RKO (cell line): ENCODE results near the gene ITPKB.
A peak's percentile ranks its signal among the peaks of the same experiment; 100 is the strongest.
"Not testable (repeated sequence)": the region's sequence is repeated elsewhere in the genome, so short reads cannot be mapped to it uniquely, and the experiment has no call there.

ENCODE experiments used
- DNase-seq: peaks from one replicate; pipeline ENCODE4 v3.0.0-alpha.2; 2016; ENCODE audit warnings: low spot score

Gene ITPKB

DNA sequence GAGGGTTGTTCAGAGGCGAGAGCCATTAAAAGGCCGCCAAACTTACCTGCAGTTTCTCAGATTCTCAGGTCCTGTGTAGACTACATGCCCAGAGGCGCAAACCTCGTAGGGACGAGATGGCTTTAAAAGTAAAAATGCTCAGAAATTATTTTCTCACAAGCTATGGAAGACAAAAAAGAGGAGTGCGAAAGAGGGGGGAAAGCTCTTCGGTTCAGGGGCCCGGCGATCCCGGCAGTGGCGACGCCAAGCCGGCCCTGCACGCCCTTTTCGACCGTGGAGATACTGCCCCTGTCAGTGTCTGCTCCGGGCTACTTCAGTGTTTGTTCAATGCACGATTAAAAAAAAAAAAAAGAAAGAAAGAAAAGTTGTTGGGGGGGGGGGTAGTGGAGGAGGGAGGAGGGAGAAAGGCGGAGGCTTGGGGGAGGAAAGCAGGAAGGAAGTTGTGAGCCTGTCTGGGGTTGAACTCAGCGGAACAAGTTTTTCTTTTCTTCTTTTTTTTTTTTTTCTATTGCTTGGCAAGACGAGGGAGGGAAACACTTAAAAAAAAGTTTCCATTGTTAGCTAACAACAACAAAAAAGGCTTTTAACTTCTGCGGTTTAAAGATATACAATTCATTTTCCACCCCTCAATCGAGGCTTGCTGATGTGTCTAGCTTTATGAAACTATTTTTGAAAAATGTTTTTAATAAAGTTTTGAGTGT, at the start of gene ITPKB:
ITPKB (minus strand) TSS at position 288 of the 701 bp plus-strand sequence. CDS start 1,824 bp downstream, outside the sequence.
- peak; percentile 76 for DNase-seq

- DNase-seq = no peak
Observed at GRCh38 chr1:226787638-226788037, 48.6 kb upstream of the ITPKB start.

- no peak for DNase-seq
Observed at GRCh38 chr1:226787071-226787470, 48.0 kb upstream of the ITPKB start.

DNA sequence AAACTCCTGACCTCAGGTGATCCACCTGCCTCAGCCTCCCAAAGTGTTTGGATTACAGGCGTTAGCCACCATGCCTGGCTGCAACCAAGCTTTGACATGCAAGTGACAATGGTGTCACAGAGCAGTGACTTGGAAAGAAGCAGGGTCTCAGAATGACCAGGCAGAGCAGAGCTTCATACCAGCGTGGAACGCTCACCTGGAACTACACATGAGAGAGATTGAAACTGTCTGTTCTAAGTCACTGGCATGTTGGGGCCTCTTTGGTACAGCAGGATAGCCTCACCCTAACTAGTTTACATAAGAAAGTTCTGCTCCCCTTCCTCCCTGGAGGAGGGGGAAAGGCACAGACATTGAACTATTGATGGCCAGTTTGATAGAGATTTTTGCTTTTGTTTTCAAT, 47.5 kb upstream of the ITPKB start:
- no peak for DNase-seq

DNA sequence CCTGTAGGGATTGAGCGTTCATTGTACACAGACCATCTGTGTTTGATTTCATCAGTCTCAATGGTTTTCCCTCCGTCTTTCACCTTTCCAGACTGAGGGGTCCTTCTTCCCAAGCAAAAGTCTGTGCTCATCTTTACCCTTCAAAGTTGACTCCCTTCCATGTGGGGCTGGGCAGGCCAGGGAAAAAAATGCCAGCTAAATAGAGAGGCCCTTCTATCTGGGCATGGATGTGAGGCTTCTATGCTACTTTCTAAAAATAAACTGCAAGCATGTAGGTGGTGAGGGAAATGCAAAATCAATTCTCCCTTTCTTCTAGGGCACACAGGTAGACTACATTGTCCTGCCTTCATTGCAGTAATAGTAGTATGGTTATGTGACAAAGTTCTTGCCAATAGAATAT, 46.7 kb upstream of the ITPKB start:
- DNase-seq = no peak

DNA sequence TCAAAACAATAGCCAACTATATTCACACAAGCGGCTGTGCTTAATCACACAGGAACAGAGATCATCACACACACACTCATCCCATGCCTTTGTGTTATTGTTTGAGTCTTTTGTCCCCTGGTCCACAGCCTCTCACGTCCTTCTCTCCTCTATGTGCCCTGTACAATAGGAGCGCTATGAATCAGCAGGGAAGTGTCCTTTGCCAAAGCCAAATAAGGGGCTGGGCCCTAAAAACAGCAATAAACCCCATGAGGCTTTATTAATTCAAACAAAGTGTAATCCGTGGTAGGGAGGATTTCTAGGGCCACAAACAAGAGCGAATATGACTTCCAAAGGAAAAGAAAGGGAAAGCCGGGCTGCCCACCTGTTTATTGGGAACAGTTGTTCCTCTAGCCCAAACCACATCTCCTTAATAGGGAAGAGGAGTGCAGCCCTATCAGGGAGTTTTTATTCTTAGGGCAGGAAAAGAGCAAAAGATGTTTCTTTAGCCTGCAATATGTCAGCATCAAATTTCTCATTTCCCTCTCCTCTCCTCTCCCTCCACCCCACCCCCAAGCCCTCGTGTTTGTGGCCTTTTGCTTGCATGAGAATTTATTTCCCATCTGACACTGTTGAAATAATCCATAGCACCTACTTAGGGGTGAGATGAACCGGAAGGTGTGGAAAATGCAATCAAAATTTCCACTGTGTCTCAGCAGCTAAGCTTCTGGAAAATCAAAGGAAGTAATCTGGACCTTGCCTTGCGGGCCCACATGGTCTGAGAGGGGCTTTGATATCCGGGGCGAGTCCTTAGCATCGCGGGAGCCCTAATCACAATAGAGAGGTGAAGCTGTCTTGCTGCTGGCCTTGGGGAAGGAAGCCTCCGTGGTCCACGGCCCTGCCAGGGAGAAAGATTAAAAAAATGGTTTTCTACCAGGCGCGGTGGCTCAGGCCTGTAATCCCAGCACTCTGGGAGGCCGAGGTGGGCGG, 45.3 kb upstream of the ITPKB start:
- no peak for DNase-seq

- DNase-seq = no peak
Observed at GRCh38 chr1:226782845-226783601, 43.9 kb upstream of the ITPKB start.

GRCh38 chr1:226781937-226782609, 43.0 kb upstream of the ITPKB start:
- no peak for DNase-seq

DNA sequence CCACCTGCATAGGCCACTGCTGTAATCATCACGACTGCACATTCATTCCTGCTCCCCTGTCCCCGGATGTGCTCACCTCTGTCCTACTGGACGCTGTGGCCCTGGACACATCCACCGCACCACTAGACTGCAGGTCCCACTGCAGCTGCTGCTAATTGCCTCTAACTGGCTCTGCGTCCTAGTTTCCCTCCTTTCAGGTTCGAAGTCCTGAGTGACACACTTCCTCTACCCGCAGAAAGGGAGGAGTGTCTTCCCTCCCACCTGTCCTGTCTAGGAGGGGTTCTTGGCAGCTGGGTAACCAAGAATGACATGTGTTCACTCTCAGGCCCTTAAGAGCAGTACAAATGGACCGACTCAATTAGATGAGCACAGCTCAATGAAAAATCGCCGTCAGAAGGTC, 40.5 kb upstream of the ITPKB start:
- no peak for DNase-seq

- peak; percentile 58 for DNase-seq
Observed at GRCh38 chr1:226778657-226779058, 39.6 kb upstream of the ITPKB start.

DNA sequence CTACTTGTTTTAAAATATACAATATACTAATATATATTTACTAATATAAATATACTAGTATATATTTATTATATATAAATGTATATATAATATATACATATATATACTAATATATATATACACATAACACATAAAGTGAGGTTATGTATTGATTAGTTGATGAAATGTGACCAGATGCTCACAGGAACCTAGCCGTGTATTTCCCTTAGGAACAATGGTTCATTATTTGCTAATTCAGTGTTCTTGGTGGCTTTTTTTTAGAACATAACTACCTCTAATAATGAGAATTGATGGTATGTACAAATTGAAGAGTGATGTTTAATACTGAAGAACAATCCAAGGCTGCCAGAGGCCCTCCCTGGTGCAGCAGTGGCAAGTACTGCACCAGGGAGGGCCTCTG, 37.9 kb upstream of the ITPKB start:
- no peak for DNase-seq

DNA sequence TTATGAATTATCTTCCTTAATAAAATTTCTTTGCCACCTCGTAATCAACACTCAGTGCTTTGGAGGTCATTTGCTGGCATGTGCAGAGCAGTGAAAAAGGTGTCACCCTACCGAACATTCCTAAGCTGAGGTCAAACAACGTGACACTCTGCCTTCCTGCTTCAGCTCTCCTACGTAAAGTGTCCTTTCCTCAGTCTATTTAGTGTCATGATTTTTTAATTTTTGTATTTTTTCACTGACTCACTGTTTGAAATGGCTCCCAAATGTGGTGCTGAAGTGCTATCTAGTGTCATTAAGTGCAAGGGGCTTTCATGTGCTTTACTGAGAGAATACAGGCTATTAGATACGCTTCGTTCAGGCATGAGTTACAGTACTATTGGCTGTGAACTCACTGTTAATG, 37.0 kb upstream of the ITPKB start:
- DNase-seq = no peak

DNA sequence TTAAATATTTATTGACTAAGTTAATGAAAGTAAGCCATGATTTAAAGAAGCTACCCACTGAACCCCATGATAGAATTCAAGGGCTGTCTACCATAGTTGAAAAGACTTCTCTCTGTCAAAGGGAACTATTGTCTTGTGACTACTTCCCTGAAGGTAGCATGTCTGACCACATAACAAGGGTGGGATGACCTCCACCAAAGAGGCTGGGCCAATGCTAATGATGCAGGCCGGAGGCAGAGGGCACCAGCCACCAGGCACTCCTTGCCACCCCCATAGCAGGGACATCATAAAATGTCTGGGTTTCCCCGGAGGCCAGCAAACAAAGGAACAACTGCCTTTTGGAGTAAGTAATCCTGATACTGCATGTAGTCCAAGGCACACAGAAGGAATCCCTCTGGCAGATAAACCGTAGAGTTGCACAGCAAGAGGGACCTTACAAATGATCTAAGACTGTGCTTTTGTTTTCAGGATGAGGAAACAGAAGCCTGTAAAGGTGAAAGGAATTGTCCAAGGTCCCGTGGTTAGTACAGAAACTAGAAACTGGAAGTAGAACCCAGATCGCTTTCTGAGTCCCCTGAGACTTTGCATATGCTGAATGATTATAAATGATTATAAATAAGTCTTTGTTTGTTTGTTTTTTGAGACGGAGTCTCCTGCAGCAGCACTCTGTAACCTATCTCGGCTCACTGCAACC, 33.5 kb upstream of the ITPKB start:
- DNase-seq = no peak

GRCh38 chr1:226767170-226767569, 28.1 kb upstream of the ITPKB start:
- not testable (repeated sequence) for DNase-seq

DNA sequence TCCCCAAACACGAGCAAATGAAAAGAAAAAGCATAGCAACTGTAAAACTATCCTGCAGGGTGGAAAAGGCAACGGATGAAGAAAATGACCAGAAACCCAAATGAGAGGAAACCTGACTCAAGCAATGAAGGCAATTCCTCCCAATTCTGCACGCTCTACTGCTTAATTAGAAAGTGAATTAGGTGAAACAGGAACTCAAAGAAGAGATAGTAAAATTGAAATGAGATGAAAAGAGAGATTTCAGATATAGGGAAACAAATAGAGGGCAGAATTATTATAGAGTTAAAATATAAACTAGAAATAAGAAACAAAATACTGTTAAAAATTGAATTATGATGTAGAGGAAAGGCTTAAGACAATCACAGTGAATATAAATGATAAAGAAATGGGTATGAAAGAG, 27.5 kb upstream of the ITPKB start:
- DNase-seq = no peak

DNA sequence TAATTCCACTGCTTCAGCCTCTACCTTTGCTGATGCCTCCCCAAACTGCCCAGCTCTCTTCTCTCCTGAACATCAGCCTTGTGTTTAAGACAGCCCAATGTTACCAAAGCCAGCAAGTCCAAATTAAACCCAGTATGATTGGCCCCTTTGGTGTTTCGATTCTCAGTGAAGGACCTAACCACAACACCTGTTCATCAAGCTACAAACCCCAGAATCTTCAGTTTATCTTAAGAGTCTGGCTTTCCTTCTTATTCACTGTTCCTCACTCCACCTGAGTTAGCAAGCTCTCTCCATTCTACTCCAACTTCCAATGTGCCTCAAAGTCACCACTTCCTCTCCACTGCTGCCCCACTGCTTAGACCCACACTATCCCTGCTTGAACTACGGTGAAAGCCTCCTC, 25.5 kb upstream of the ITPKB start:
- DNase-seq = no peak

DNA sequence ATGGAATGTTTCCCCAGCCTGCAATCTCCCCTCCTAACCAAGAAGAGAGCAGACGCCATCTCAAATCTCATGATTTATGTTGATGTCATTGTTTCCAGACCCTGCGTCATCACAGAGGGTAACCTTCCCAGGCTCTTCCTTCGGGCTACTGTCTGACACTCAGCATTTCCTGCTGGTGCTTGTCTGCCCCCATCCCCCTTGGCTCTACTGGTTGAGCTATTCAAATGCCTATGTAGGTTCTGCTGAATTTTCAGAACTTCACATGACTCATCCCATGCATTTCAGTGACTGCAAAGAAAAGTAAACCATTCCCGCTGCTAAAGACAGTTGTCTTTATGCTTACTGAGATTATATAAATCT, 24.8 kb upstream of the ITPKB start:
- DNase-seq = peak; percentile 52

GRCh38 chr1:226762988-226763904, 24.2 kb upstream of the ITPKB start:
- DNase-seq = no peak

- no peak for DNase-seq
Observed at GRCh38 chr1:226762055-226762454, 23.0 kb upstream of the ITPKB start.

DNA sequence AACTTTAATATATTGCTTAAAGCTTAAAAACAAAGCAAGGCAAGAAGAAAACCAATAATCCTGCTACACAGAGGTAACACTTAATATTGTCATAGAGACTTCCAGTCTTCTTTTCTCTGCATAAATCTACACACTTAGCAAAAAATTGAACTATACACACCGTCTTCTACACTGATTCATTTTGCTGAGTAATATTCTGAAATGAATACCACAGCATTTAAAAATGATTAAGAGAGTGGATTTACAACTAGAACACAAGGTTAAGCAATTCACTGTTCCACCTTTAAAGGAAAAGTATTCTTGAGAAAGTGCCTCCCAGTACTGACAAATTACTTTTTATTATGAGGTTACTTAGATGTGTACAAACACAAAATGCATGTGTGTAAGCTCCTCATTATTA, 22.2 kb upstream of the ITPKB start:
- DNase-seq = no peak
